HG03457 (cell line): ENCODE results near the gene HHAT.
A peak's percentile ranks its signal among the peaks of the same experiment; 100 is the strongest.

Source experiments
- ATAC-seq: cut with Tn5 transposase; IDR thresholded peaks from one replicate; pipeline ENCODE4 v1.9.1; 2021; ENCODE audit warnings: moderate number of reproducible peaks; ENCODE audit not compliant: unreplicated experiment

HHAT gene

GRCh38 chr1:210588357-210588756, 259.7 kb downstream of the HHAT start:
- ATAC-seq, result no peak

- ATAC-seq, result no peak
These were observed 260.2 kb downstream of the HHAT start for GRCh38 chr1:210588946-210589345.

- no peak for ATAC-seq
These were observed 262.5 kb downstream of the HHAT start for GRCh38 chr1:210591214-210591613.

GRCh38 chr1:210594605-210595004, 265.9 kb downstream of the HHAT start:
- no peak for ATAC-seq

- no peak for ATAC-seq
These were observed 267.9 kb downstream of the HHAT start for GRCh38 chr1:210596641-210597040.

GRCh38 chr1:210597555-210598134, 268.9 kb downstream of the HHAT start:
- peak; percentile 50 for ATAC-seq

GRCh38 chr1:210598135-210598652, 269.5 kb downstream of the HHAT start:
- ATAC-seq, result no peak

- no peak for ATAC-seq
These were observed 271.9 kb downstream of the HHAT start for GRCh38 chr1:210600421-210601159.

GRCh38 chr1:210603123-210603522, 274.4 kb downstream of the HHAT start:
- ATAC-seq, result no peak

- ATAC-seq, result no peak
These were observed 276.4 kb downstream of the HHAT start for GRCh38 chr1:210605099-210605498.

- ATAC-seq, result no peak
These were observed 278.7 kb downstream of the HHAT start for GRCh38 chr1:210607361-210607760.

GRCh38 chr1:210608767-210609166, 280.1 kb downstream of the HHAT start:
- no peak for ATAC-seq

GRCh38 chr1:210616356-210616755, 287.7 kb downstream of the HHAT start:
- no peak for ATAC-seq

- no peak for ATAC-seq
These were observed 288.6 kb downstream of the HHAT start for GRCh38 chr1:210617293-210617692.

- no peak for ATAC-seq
These were observed 289.7 kb downstream of the HHAT start for GRCh38 chr1:210618369-210618768.

- ATAC-seq, result no peak
These were observed 292.3 kb downstream of the HHAT start for GRCh38 chr1:210620867-210621488.

- ATAC-seq, result no peak
These were observed 293.0 kb downstream of the HHAT start for GRCh38 chr1:210621712-210622111.

- ATAC-seq, result no peak
These were observed 296.0 kb downstream of the HHAT start for GRCh38 chr1:210624722-210625121.

GRCh38 chr1:210625715-210626114, 297.0 kb downstream of the HHAT start:
- no peak for ATAC-seq

- no peak for ATAC-seq
These were observed 297.6 kb downstream of the HHAT start for GRCh38 chr1:210626341-210626740.

- ATAC-seq, result no peak
These were observed 299.1 kb downstream of the HHAT start for GRCh38 chr1:210627755-210628154.

- ATAC-seq, result no peak
These were observed 300.6 kb downstream of the HHAT start for GRCh38 chr1:210629276-210629675.
